Activated CD8-positive, alpha-beta memory T cell treated with anti-CD3 and anti-CD28 coated beads, Interleukin-2, amount 50 U/mL, for 4 hours (primary cell): ENCODE results near the gene GALNT2.

ENCODE experiments used
- DNase-seq: peaks from one replicate; pipeline ENCODE4 v3.0.0-alpha.2; 2020

The GALNT2 gene

DNA sequence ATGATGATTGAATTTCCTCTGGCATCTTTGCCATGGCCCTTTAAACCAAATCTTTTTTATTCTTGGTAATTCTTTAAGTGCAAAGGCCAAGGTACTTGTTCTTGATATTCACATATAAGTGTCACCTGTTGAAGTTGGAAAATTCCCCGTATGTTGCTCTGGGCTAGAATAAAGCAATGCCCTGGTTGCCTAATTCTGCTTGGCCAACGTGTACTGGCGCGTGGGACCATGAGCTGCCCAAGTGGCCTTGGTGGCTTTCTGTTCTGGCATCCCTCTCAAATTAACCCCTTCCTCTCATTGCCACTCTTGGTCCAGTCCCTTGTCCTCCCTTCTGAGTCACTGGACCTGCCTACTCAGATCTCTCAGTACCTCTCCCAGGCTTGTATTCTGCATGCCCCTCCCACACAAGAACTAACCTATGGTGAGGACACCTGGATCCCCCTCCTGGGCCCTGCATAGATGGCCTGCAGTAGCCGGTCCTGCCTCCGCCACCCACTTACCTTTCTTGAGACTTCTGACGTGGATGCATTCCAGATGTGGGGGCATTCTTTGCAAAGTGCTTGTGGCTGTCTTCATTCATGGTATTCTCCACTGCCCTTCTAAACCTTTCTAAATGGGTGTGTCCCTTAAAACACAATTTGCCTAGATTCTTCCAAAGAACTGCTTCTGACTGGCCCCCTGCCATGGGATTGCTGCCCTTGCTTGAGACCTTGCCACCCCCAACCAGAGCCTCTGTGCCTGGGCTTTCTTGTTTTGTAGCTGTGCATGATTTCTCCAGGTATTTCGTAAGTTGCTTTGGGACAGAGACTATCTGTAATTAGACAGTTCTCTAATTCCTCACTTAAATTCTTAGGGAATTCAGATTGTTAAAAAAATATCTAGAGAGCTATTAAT is 152.4 kb downstream of the GALNT2 start:
- DNase-seq, result no peak

DNA sequence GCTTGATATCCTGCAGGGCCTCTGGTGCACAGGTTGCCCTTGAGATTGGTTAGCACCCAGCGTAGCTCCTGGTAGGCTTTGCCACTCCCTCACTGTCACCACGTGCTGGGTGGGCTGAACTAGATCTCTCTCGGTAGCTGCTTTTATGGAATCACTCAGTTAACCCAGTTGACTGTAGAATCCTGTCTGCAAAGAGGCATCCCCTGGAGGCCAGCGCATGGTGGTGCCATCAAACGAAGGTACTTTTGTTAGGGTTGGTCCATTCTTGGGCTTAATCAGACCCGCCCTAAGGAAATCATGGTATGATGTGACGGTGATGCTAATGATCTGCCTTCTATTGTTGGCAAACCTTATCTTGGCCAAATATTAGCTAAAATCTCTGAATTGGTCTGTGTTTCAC is 153.4 kb downstream of the GALNT2 start:
- no peak for DNase-seq

DNA sequence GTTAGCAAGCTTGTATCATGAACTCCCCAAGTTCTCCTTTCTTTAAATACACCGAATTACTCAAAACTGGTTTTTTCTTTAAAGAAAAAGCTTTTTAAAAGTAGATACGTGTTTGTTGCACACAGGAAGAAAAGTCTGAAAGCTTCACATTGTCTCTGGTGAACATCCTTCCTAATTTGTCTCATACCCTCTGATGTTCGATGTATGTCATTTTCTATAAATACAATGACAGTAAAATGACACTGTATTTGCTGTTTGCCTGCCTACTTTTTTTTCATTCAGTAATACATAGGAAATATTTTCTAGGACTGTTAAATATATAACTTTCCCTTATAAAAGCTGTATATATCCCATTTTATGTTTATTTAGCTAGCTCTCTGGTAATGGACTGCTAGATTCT is 153.9 kb downstream of the GALNT2 start:
- DNase-seq, result no peak

DNA sequence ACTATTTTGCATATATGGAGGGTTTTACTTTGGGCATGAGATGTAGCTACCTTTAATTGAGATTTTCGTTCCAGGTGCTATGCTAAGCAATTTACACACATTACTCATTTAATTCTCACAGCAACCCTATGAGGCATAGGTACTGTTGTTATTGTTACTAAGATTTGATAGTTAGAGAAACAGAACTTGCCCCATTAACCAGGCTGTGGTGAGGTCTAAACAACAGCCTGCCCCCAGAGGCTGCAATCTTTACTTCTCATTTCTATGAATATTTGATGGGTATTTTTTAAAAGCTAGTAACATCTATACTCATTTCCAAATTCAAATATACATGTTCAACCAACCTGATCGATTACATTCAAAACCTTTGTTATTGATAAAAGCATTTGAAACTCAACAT is 155.6 kb downstream of the GALNT2 start:
- DNase-seq, result no peak

DNA sequence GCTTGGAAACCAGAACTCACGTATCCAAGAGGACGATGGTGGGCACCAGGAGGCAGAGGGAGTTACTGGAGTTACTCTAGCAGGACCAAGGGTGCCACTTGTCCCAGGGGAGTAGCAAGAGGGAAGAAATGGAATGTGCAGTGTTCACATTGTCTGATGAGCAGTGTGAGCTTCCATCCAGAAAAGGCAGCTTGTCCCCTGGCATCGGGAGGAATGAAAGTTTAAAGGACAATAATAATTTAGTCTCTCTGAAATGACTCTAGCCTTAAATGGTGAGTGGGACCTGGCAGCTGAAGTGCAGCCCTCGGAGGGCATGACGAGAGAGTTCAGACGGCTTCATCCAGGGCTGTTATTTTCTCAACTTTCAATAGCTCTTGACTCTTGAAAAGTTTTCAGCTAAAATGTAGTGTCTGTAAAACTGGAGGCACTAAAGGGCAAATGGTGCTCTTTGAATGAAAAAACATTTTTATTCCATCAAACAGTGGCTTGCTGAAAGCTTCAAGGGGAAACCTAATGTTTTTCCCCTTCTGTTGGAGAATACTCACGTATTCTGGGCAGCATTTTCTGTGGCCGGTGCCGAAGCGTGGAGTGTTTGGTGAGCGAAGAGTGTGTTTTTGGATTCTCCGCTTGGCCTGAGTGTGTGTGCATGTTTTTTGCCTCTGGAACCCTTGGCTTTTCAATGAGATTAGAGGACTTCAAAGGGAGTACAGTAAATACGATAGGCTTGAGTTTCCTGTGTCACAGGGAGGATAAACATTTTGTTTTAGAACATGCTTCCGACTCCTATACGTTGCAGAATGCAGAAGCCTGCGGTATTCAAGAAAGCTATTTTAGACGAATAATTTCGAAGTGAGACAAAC is 157.3 kb downstream of the GALNT2 start:
- DNase-seq, result no peak

DNA sequence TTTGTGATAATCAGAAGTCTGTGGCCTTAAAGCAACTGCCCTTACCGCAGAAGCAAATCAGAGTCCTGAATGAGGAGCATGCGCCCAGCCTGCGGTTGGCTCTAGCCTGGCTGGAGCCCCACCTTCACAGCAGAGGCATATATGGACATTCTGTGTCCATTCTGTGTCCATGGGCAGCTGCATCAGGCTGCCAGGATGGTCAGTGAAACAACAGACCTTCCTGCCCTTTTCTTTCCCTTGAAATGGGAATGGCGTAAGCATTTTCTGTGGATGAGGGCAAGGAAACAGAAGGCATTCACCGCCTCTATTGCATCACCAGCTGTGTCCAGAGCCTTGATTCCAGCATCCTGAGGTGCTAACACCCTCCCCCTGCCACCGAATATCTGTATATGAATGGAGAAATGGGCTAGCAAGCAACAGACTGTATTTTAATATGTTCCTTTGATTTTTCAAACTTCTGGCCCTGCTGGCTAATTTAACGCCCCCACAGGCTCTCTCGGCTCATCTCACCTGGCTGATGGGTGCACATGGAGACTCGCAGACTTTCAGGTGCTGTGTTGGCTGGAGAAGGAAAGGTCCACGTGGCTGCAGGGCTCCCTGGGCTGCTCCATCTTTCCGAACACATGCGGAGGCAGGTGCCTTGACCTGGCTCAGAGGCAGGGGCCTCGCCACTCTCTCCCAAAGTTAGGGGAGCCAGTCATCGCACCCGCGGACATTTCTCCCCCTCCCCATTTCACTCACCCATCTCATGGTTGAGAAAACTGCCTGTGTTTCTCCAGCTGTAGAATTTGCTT is 159.2 kb downstream of the GALNT2 start:
- DNase-seq, result no peak

DNA sequence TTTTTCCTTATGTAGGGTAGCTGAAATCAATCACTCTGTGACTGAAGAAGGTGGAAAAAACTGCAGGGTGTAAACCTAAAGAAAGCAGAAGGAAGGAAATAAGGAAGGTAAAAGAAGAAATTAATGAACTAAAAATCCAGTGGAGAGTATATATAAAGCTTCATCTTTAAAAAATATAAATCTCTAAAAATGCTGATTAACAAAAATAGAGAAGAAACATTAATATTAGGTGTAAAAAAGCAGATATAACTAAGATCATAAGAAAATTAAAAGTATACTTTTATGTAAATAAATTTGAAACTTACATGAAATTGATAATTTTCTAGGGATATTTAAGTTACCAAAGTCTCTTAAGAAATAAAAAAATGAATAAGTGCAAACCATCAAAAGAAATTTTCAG is 159.8 kb downstream of the GALNT2 start:
- DNase-seq, result no peak

DNA sequence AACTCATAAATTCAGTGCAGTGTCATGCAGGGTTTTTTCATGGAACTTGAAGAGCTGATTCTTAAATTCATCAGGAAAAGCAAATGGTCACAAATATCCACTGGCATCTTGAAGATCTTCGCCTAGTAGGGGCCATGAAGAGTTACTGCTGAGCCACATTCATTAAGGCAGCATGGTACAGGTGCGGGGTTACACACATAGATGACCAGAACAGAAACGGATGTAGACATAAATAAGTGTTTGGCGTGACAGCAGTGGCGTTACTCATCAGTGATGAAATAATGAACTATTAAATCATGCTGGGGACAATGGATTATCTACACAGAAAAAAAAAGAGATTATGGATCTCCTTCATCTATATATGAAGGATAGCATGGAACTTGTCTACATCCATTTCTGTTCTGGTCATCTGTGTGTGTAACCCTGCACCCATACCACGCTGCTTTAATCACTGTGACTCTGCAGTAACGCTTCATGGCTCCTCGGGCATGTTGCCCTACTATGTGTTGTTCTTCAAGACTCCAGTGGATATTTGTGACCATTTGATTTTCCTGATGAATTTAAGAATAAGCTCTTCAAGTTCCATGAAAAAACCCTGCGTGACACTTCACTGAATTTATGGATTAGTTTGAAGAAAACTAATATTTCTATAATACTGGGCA is 161.3 kb downstream of the GALNT2 start:
- no peak for DNase-seq

DNA sequence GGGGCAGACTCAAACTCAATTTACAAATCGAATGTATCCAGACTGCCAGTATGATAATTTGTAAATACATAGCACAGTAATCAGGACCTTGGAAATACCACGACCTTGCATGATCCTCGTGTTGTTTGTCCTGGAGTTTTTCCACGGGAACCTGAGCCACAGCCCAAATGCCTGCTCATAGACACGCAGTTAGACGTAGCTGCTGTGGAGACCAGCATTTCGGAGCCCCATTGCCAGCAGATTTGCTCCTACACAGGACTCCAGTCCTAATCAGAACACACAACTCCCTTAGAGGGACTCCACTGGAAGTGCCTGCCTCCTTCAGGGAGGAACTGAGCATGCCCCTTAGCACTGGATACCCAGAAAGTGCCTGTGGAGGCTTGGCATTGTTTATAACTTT is 163.2 kb downstream of the GALNT2 start:
- no peak for DNase-seq

DNA sequence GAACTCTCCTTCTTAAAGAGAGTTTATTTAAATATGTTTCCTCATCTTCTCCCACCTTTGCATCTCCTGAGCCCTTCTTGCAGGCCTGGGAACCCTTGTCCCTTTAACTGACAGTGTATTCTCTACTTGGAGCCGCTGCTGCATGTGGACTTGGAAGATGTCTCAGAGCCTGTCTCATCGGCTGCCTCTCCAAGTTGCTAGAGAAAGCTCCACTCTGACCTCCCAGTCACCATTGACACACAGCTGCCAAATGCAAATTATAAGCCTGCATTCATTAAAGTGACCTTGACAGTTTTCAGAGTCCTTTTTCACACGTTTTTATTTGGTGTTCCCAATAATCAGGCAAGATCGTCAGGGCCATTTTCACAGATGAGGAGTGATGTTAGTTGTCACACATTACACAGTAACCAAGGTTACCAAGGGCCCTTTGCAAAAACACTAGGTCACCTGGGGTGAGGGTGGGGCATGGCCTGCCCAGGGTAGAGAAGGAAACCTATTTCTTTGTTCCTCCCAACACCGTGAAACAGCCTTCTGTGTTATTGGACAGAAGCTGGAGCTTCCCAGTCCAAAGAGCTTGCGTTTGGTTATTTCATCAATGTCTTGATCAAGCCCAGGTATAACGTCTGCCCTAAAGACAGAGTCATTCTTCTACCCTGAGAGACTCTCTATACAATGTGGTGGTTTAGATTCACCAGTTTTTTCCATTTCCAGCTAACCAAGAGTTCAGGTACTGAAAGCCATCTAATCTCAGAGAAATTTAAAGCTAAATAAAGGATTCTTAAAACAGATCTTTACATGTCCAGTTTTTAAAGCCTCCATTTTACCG is 164.1 kb downstream of the GALNT2 start:
- no peak for DNase-seq

DNA sequence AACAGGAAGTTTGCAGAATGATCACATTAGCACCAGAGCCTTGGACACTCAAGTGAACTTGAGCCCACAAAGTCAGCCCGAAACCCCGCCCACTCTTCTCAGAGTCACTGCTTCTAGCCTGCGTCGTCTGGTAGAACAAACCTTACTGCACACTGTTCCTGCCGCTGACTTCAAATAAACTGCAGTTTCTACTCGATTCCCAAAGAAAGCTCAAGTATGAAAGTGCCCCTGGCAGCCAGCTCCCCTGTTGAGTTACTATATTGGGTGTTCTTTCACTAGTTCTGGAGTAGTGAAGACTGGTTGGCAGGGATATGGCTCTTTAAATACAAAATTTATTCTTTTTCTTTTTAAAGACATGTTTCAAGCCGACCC is 164.7 kb downstream of the GALNT2 start:
- DNase-seq, result no peak

DNA sequence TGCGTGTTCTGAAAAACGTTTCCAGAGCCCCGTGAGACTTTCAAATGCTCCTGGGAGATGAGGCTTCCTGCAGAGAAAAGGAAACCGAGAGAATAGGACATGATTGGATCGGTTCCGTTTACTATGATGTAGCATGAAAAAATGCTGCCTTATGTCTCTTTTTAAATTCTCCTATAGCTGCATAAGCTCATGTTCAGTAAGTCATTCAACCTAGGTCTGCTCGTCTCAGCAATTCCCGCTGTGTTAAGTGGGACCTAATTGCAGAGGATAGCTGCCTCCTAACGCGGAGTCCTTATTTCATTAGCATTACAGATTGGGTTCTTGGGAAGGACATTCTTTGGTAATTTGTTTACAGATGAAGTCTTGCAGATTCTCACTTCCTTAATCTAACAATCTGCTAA is 165.3 kb downstream of the GALNT2 start:
- DNase-seq, result no peak

DNA sequence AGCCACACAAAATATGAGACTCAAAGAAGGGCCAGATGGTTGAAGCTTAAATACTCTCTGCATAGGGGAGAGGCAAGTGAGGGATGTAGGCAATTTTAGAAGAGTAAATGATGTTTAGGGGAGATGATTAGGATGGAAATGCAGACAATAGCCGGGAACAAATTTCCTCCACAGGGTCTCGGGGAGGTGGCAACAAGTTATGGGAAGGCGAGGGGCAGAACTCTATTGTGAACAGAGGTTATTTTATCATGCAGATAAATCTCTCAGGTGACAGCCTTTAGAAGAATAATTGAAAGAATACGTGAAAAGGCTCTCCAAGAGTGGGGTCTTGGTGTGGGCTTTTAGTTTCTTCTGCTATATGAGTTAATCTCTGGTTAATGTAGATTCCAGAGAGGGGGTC is 166.7 kb downstream of the GALNT2 start:
- DNase-seq, result no peak

DNA sequence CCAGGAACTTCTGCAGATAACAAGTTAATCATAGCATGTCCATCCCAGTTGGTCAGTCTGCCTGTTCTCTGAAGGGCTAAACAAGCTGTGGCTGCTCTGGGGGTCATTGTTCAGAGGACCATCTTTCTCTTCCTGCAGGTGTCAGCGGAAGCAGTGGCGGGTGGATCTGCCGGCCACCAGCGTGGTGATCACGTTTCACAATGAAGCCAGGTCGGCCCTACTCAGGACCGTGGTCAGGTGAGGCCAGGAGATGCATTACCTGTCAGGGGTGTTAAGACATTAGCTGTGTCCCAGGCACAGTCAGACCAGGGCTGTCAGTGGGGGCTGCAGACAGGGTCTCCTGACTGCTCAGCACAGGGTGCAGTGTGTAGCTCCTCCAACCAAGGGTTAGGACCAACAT is 168.8 kb downstream of the GALNT2 start:
- DNase-seq, result no peak

DNA sequence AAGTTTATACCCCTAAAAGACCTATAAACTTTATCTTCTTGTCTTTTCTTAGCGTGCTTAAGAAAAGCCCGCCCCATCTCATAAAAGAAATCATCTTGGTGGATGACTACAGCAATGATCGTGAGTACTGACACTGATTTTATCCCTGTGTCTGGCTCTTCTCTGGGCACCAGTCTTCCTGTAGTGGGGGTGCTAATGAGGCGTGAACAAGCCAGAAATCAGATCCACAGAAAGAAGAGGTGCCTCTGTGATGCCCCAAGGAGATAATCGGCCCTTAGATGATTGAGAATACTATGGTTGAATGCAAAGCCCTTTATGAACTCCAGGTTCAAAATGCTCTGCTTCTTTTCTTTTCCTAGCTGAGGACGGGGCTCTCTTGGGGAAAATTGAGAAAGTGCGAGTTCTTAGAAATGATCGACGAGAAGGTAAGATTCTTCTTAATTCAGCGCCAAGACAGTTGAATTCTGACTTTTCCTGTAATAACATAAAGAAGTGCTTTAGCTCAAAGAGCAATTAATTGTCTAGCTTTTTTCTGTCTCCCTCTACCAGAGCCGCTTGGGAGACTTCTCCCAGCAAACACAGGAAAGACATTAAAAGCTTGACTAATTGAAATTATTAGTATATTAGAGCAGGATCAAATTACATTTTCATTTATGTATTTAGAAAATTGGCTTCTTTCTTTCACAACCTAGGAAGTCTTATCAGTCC is 169.4 kb downstream of the GALNT2 start:
- no peak for DNase-seq

DNA sequence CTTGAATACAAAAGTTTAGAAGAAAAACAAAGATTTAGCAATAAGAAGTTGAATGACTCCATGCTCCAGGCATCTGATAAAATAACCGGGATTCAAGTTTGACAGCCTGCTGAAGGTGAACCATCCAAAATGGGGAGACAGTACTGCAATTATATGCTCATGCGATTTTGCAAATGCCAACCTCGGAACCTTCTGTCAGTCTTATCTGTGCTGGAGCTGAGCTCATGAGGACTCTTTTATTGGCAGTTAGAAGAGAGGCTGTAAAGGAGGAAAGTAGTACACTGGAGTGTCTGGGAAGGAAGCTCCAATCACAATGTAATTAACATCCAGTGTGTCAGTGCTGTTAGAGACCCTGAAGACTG is 170.0 kb downstream of the GALNT2 start:
- DNase-seq, result no peak

DNA sequence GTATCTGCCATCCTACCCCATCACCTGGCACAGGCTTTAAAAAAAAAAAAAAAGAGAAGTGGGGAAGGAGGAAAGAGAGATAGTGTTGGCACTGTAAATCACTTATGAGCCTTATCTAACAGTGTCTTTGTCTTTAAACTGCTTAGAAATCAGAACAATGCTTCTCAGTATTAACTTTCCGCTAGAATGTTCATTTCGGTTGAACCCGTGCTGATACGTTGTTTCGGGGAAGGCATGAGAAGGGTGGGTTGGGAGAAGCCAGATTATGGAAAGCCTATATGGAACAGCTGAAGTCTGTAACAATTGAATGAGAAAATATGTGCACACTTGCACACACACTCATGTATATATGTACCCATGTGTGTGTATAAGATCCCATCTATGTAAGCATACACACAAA is 170.8 kb downstream of the GALNT2 start:
- no peak for DNase-seq

DNA sequence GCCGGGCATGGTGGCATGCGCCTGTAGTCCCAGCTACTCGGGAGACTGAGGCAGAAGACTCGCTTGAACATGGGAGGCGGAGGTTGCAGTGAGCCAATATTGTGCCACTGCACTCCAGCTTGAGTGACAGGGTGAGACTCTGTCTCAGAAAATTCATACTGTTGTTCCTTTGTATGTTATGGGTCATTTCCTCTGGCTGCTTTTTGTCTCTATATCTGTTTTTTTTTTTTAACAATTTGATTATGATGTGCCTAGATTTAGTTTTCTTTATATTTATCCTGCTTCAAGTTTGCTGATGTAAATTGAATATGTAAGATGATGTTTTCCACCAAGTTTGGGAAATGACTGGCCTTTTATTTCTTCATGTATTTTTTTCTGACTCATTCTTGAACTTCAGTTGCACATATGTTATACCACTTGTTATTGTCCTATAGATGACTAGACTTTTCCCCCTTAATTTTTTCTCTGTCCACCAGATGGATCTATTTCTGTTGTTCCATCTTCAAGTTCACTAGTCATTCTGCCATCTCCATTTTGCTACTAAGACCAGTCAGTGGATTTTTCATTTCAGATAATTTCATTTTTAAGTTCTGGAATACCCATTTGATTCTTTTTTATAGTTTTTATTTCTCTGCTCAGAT is 173.5 kb downstream of the GALNT2 start:
- DNase-seq, result no peak

DNA sequence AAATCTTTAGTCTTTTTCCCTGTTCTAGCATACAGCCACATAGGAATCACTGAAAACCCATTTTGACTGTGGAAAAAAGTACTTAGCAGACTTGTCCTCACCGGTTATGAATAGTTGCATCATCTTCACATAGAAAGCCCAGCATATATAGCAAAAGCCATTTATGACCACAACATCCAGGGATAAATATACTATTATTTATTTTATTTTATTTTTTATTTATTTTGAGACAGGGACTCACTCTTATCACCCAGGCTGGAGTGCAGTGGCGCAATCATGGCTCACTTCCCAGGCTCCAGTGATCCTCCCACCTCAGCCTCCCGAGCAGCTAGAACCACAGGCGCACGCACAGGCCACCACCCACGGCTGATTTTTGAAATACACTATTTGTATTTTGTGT is 175.3 kb downstream of the GALNT2 start:
- no peak for DNase-seq

DNA sequence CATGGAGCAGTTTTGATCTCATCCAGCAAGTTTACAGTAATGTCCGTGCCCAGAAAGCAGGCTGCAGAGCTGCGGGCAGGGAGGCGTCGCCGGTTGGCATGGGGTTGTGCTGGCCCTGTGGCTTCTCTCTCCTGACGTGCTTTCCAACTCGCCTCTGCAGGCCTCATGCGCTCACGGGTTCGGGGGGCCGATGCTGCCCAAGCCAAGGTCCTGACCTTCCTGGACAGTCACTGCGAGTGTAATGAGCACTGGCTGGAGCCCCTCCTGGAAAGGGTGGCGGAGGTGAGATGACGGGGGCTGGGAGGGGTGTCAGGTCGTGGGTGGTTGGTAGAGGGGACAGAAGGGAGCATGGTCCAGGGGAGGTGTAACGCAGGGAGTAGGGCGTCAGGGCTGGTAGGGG is 176.1 kb downstream of the GALNT2 start:
- DNase-seq, result no peak
